SK-N-SH treated with all-trans-retinoic acid at 6 μM for 48 hours (cell line): ENCODE data around the gene STT3A.

Experiments
- ATAC-seq: fragments of 200-7000 bp; cut with Tn5 transposase; 3 replicates; pipeline ENCODE4 v1.9.1; 2020; ENCODE audit warnings: mild to moderate bottlenecking, moderate library complexity
- ARNTL ChIP-seq: fragments of 450-650 bp; formaldehyde crosslinking; IDR thresholded peaks from 2 replicates; pipeline ENCODE4 v1.5.0; 2020; ENCODE audit warnings: low read depth, mild to moderate bottlenecking, moderate library complexity, borderline replicate concordance
- CSDC2 ChIP-seq: fragments of 250-450 bp; sonication (Bioruptor Pico); IDR thresholded peaks from 2 replicates; pipeline ENCODE4 v1.5.0; 2020; ENCODE audit warnings: mild to moderate bottlenecking, moderate library complexity
- ESRRG ChIP-seq: fragments of 250-450 bp; sonication (Bioruptor Pico); IDR thresholded peaks from 2 replicates; pipeline ENCODE4 v1.6.1; 2021; ENCODE audit warnings: mild to moderate bottlenecking
- GLIS3 ChIP-seq: fragments of 250-450 bp; sonication (Bioruptor Pico); IDR thresholded peaks from 2 replicates; pipeline ENCODE4 v1.5.0; 2020; ENCODE audit warnings: mild to moderate bottlenecking, moderate library complexity
- ISL1 ChIP-seq: fragments of 250-450 bp; sonication (Bioruptor Pico); IDR thresholded peaks from 2 replicates; pipeline ENCODE4 v2.1.2; 2022; ENCODE audit warnings: mild to moderate bottlenecking, moderate library complexity
- OSR1 ChIP-seq: fragments of 250-450 bp; sonication (Bioruptor Pico); IDR thresholded peaks from 2 replicates; pipeline ENCODE4 v1.8.0; 2022; ENCODE audit warnings: moderate library complexity, mild to moderate bottlenecking, inconsistent platforms
- PPARA ChIP-seq: fragments of 250-450 bp; sonication (Bioruptor Pico); IDR thresholded peaks from 2 replicates; pipeline ENCODE4 v1.5.0; 2020; ENCODE audit warnings: mild to moderate bottlenecking, borderline replicate concordance
- RARB ChIP-seq: fragments of 250-450 bp; sonication (Bioruptor Pico); IDR thresholded peaks from 2 replicates; pipeline ENCODE4 v1.8.0; 2021; ENCODE audit warnings: mild to moderate bottlenecking, moderate library complexity
- SNAI2 ChIP-seq: fragments of 250-450 bp; sonication (Bioruptor Pico); IDR thresholded peaks from 2 replicates; pipeline ENCODE4 v1.5.0; 2020; ENCODE audit warnings: mild to moderate bottlenecking, moderate library complexity
- TCF4 ChIP-seq: fragments of 250-450 bp; sonication (Bioruptor Pico); IDR thresholded peaks from 2 replicates; pipeline ENCODE4 v1.8.0; 2021; ENCODE audit warnings: mild to moderate bottlenecking, moderate library complexity, borderline replicate concordance
- TOX ChIP-seq: fragments of 250-450 bp; sonication (Bioruptor Pico); IDR thresholded peaks from 2 replicates; pipeline ENCODE4 v1.8.0; 2021; ENCODE audit warnings: mild to moderate bottlenecking, moderate library complexity, borderline replicate concordance
- ZC3H10 ChIP-seq: fragments of 250-450 bp; sonication (Bioruptor Pico); IDR thresholded peaks from 2 replicates; pipeline ENCODE4 v1.5.1; 2021; ENCODE audit warnings: mild to moderate bottlenecking, moderate library complexity
- ZFP3 ChIP-seq: fragments of 250-450 bp; sonication (Bioruptor Pico); IDR thresholded peaks from 2 replicates; pipeline ENCODE4 v1.5.0; 2020; ENCODE audit warnings: mild to moderate bottlenecking, moderate library complexity
- ZFP30 ChIP-seq: fragments of 450-650 bp; formaldehyde crosslinking; IDR thresholded peaks from 2 replicates; pipeline ENCODE4 v1.5.0; 2022; ENCODE audit warnings: mild to moderate bottlenecking, moderate library complexity
- ZNF565 ChIP-seq: fragments of 450-650 bp; formaldehyde crosslinking; conservative IDR thresholded peaks from 2 replicates; pipeline ENCODE4 v1.5.0; 2020; ENCODE audit warnings: low read depth, mild to moderate bottlenecking, moderate library complexity
- ZNF8 ChIP-seq: fragments of 450-650 bp; formaldehyde crosslinking; IDR thresholded peaks from 2 replicates; pipeline ENCODE4 v1.5.0; 2020; ENCODE audit warnings: mild to moderate bottlenecking, moderate library complexity
- TF ChIP-seq, protein P1 (sequence below): fragments of 250-450 bp; sonication (Bioruptor Pico); IDR thresholded peaks from 2 replicates; pipeline ENCODE4 v1.8.0; 2021; ENCODE audit warnings: low read depth, mild to moderate bottlenecking, moderate library complexity, borderline replicate concordance
- TF ChIP-seq, protein P2 (sequence below): fragments of 250-450 bp; sonication (Bioruptor Pico); IDR thresholded peaks from 2 replicates; pipeline ENCODE4 v1.5.0; 2020; ENCODE audit warnings: mild to moderate bottlenecking, moderate library complexity
- TF ChIP-seq, protein P3 (sequence below): fragments of 250-450 bp; sonication (Bioruptor Pico); IDR thresholded peaks from 2 replicates; pipeline ENCODE4 v1.5.1; 2021; ENCODE audit warnings: mild to moderate bottlenecking, moderate library complexity
- TF ChIP-seq, protein P4 (sequence below): fragments of 250-450 bp; sonication (Bioruptor Pico); IDR thresholded peaks from 2 replicates; pipeline ENCODE4 v1.8.0; 2020; ENCODE audit warnings: mild to moderate bottlenecking, moderate library complexity, borderline replicate concordance
- TF ChIP-seq, protein P5 (sequence below): fragments of 250-450 bp; sonication (Bioruptor Pico); IDR thresholded peaks from 2 replicates; pipeline ENCODE4 v1.5.1; 2020; ENCODE audit warnings: low read depth, mild to moderate bottlenecking, moderate library complexity

The STT3A gene

DNA sequence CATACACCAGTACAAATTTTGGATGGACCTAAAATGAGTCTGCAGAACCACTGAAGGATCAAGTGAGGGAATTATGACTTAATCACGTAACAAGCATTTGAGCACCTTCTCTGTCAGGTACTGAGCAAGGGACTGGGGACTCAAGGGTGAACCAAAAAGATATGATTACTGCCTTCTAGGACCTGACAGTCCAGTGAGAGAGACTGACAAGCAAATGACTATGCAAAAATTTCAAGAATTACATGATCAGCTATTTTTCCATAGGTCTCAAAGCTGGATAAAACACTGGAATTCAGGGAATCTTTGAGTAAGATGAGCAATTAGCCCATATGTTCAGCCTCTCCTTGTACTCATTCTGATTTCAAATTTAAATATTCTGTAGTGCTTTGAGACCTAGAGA, 5.2 kb upstream of the STT3A start:
- no peak for ATAC-seq
- no peak for TF ChIP-seq GLIS3 (CRISPR knock-in tag)
- no peak for TF ChIP-seq ZFP30 (CRISPR knock-in tag)
- no peak for TF ChIP-seq ESRRG (CRISPR knock-in tag)
- TF ChIP-seq TCF4 (CRISPR knock-in tag): no peak
- no peak for TF ChIP-seq ZNF8 (CRISPR knock-in tag)
- no peak for TF ChIP-seq PPARA (CRISPR knock-in tag)
- TF ChIP-seq, protein P1, sequence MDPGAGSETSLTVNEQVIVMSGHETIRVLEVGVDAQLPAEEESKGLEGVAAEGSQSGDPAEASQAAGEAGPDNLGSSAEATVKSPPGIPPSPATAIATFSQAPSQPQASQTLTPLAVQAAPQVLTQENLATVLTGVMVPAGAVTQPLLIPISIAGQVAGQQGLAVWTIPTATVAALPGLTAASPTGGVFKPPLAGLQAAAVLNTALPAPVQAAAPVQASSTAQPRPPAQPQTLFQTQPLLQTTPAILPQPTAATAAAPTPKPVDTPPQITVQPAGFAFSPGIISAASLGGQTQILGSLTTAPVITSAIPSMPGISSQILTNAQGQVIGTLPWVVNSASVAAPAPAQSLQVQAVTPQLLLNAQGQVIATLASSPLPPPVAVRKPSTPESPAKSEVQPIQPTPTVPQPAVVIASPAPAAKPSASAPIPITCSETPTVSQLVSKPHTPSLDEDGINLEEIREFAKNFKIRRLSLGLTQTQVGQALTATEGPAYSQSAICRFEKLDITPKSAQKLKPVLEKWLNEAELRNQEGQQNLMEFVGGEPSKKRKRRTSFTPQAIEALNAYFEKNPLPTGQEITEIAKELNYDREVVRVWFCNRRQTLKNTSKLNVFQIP (CRISPR knock-in tag): no peak
- TF ChIP-seq SNAI2: no peak
- no peak for TF ChIP-seq CSDC2 (CRISPR knock-in tag)
- no peak for TF ChIP-seq RARB
- TF ChIP-seq ZNF565: no peak
- TF ChIP-seq ISL1 (CRISPR knock-in tag): no peak
- no peak for TF ChIP-seq ZFP3 (CRISPR knock-in tag)
- TF ChIP-seq, protein P2, sequence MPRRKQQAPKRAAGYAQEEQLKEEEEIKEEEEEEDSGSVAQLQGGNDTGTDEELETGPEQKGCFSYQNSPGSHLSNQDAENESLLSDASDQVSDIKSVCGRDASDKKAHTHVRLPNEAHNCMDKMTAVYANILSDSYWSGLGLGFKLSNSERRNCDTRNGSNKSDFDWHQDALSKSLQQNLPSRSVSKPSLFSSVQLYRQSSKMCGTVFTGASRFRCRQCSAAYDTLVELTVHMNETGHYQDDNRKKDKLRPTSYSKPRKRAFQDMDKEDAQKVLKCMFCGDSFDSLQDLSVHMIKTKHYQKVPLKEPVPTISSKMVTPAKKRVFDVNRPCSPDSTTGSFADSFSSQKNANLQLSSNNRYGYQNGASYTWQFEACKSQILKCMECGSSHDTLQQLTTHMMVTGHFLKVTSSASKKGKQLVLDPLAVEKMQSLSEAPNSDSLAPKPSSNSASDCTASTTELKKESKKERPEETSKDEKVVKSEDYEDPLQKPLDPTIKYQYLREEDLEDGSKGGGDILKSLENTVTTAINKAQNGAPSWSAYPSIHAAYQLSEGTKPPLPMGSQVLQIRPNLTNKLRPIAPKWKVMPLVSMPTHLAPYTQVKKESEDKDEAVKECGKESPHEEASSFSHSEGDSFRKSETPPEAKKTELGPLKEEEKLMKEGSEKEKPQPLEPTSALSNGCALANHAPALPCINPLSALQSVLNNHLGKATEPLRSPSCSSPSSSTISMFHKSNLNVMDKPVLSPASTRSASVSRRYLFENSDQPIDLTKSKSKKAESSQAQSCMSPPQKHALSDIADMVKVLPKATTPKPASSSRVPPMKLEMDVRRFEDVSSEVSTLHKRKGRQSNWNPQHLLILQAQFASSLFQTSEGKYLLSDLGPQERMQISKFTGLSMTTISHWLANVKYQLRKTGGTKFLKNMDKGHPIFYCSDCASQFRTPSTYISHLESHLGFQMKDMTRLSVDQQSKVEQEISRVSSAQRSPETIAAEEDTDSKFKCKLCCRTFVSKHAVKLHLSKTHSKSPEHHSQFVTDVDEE: no peak
- TF ChIP-seq, protein P3, sequence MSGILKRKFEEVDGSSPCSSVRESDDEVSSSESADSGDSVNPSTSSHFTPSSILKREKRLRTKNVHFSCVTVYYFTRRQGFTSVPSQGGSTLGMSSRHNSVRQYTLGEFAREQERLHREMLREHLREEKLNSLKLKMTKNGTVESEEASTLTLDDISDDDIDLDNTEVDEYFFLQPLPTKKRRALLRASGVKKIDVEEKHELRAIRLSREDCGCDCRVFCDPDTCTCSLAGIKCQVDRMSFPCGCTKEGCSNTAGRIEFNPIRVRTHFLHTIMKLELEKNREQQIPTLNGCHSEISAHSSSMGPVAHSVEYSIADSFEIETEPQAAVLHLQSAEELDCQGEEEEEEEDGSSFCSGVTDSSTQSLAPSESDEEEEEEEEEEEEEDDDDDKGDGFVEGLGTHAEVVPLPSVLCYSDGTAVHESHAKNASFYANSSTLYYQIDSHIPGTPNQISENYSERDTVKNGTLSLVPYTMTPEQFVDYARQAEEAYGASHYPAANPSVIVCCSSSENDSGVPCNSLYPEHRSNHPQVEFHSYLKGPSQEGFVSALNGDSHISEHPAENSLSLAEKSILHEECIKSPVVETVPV: no peak
- TF ChIP-seq TOX (CRISPR knock-in tag): no peak
- TF ChIP-seq, protein P4, sequence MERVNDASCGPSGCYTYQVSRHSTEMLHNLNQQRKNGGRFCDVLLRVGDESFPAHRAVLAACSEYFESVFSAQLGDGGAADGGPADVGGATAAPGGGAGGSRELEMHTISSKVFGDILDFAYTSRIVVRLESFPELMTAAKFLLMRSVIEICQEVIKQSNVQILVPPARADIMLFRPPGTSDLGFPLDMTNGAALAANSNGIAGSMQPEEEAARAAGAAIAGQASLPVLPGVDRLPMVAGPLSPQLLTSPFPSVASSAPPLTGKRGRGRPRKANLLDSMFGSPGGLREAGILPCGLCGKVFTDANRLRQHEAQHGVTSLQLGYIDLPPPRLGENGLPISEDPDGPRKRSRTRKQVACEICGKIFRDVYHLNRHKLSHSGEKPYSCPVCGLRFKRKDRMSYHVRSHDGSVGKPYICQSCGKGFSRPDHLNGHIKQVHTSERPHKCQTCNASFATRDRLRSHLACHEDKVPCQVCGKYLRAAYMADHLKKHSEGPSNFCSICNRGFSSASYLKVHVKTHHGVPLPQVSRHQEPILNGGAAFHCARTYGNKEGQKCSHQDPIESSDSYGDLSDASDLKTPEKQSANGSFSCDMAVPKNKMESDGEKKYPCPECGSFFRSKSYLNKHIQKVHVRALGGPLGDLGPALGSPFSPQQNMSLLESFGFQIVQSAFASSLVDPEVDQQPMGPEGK (CRISPR knock-in tag): no peak
- TF ChIP-seq OSR1: no peak
- TF ChIP-seq, protein P5, sequence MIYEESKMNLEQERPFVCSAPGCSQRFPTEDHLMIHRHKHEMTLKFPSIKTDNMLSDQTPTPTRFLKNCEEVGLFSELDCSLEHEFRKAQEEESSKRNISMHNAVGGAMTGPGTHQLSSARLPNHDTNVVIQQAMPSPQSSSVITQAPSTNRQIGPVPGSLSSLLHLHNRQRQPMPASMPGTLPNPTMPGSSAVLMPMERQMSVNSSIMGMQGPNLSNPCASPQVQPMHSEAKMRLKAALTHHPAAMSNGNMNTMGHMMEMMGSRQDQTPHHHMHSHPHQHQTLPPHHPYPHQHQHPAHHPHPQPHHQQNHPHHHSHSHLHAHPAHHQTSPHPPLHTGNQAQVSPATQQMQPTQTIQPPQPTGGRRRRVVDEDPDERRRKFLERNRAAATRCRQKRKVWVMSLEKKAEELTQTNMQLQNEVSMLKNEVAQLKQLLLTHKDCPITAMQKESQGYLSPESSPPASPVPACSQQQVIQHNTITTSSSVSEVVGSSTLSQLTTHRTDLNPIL (CRISPR knock-in tag): no peak
- TF ChIP-seq ZC3H10 (CRISPR knock-in tag): no peak

DNA sequence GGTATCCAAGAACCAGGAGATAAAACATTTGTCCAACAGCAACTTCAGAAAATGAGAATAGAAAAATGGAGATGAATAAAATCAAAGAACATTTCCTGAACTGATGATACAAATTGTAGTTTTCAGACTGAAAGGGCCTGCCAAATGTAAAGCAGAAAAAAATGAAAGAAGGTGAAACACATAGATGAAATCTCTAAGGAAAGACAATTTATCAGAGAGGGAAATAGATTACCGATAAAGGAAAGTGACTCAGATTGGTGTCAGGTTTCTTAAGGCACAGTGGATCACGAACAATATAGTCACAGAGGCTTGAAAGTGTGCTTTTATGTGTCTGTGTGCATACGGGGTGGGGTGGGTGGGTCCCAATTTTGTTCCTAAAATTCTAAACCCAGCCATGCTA, 4.1 kb upstream of the STT3A start:
- ATAC-seq: no peak
- TF ChIP-seq ISL1 (CRISPR knock-in tag) (no peak), SNAI2 (no peak), ZFP3 (CRISPR knock-in tag) (no peak), ZNF8 (CRISPR knock-in tag) (no peak), ESRRG (CRISPR knock-in tag) (no peak), ARNTL (no peak)
- TF ChIP-seq, protein P1 (CRISPR knock-in tag): no peak
- TF ChIP-seq, protein P4 (CRISPR knock-in tag): no peak
- TF ChIP-seq, protein P3: no peak
